Esophagus muscularis mucosa (tissue), 3 donors: Measurements from ENCODE around the gene PHLDA2.

Experiments
- CTCF ChIP-seq, 3 experiments: fragments of 200-600 bp in 2 of 3; fragments of 450-650 bp in 1 of 3; sonication (generic) in 2 of 3; IDR thresholded peaks; one replicate each; pipeline ENCODE4 v1.5.1; 2017 to 2019; ENCODE audit warnings: antibody characterized with exemption in 3 of 3, mild to moderate bottlenecking in 2 of 3, moderate library complexity in 1 of 3
- POLR2A ChIP-seq: fragments of 450-650 bp; IDR thresholded peaks from one replicate; pipeline ENCODE4 v1.6.1; 2017; ENCODE audit warnings: antibody characterized with exemption, moderate library complexity, mild to moderate bottlenecking, low read depth

- TF ChIP-seq POLR2A (no peak), CTCF (IDR thresholded peaks at IDR 0.05) (no peak)
These were observed 13.7 kb downstream of the PHLDA2 start for GRCh38 chr11:2915473-2915872.
